Endothelial cell of umbilical vein (primary cell): ENCODE results near the gene ACP1. TPM values are rescaled to one million over a fixed set of nuclear protein-coding genes. Genes with fewer than 3 reads are reported as not detected.

Experiments
- BruUV-seq: library from RNA; stranded (reverse); fragments of 400-500 nt; replicated peaks from 2 replicates; lab custom pipeline; 2021; lab: Mats Ljungman, UMichigan
- CTCF ChIA-PET: fragments of 300-600, 350-600 bp; sonication (Branson Sonifier 250); formaldehyde crosslinking; loops from one replicate; lab custom pipeline; 2021; ENCODE audit warnings: antibody characterized with exemption, inconsistent platforms; lab: Charles Lee
- POLR2A ChIA-PET: fragments of 300-600, 350-600 bp; sonication (Branson Sonifier 250); formaldehyde crosslinking; loops from one replicate; lab custom pipeline; 2021; ENCODE audit warnings: antibody characterized with exemption, inconsistent platforms; lab: Charles Lee
- DNase-seq: peaks from one replicate; pipeline ENCODE4 v3.0.0-alpha.2; 2011; ENCODE audit warnings: low read depth, low spot score
- FAIRE-seq: peaks from 2 replicates; lab custom pipeline; 2011; peaks lifted over from hg19 to GRCh38; lab: Jason Lieb, UNC
- H2AFZ ChIP-seq: 2 replicates; pipeline ENCODE4 v1.6.0; 2012; ENCODE audit warnings: low read depth, low read length, control low read depth, inconsistent platforms
- H3K27ac ChIP-seq: 2 replicates; pipeline ENCODE4 v1.5.1; 2011; ENCODE audit warnings: low read depth, mild to moderate bottlenecking, control low read depth, low read length, moderate library complexity; ENCODE audit not compliant: insufficient read depth
- H3K27me3 ChIP-seq, 2 experiments: 2 replicates each; pipeline versions ENCODE4 v1.6.0 to v1.6.1; 2011; ENCODE audit warnings: low read length in 2 of 2, mixed read lengths in 1 of 2; ENCODE audit not compliant: control insufficient read depth in 2 of 2, insufficient read depth in 2 of 2
- H3K36me3 ChIP-seq, 2 experiments: 2 replicates in 1 of 2; 3 replicates in 1 of 2; pipeline ENCODE4 v1.5.1; 2011; ENCODE audit warnings: low read length in 2 of 2, mild to moderate bottlenecking in 1 of 2, moderate library complexity in 1 of 2; ENCODE audit not compliant: control insufficient read depth in 2 of 2, insufficient read depth in 2 of 2; ENCODE audit errors: extremely low read depth in 1 of 2
- H3K4me1 ChIP-seq: 3 replicates; pipeline ENCODE4 v1.5.1; 2011; ENCODE audit warnings: mild to moderate bottlenecking, low read length; ENCODE audit not compliant: control insufficient read depth, insufficient read depth; ENCODE audit errors: extremely low read depth
- H3K4me2 ChIP-seq: 2 replicates; pipeline ENCODE4 v1.6.1; 2011; ENCODE audit warnings: low read length, control low read depth, mixed read lengths; ENCODE audit not compliant: insufficient read depth
- H3K4me3 ChIP-seq, 3 experiments: fragments of 200-600 bp in 1 of 3; sonication (generic), shearing (Covaris generic) in 1 of 3; replicated peaks in 1 of 3; 2 replicates each; pipeline ENCODE4 v1.5.1; 2011 to 2016; ENCODE audit warnings: control low read depth in 3 of 3, low read length in 3 of 3, mild to moderate bottlenecking in 2 of 3, inconsistent platforms in 1 of 3, low read depth in 1 of 3, moderate library complexity in 1 of 3; ENCODE audit not compliant: insufficient read depth in 1 of 3
- H3K79me2 ChIP-seq: 2 replicates; pipeline ENCODE4 v1.6.0; 2012; ENCODE audit warnings: low read length, inconsistent platforms; ENCODE audit not compliant: control insufficient read depth, insufficient read depth
- H3K9ac ChIP-seq: replicated peaks from 2 replicates; pipeline ENCODE3; 2011; ENCODE audit warnings: low read length, control low read depth; ENCODE audit not compliant: insufficient read depth; ENCODE audit errors: extremely low read depth
- H3K9me1 ChIP-seq: replicated peaks from 3 replicates; pipeline ENCODE4 v1.6.0; 2011; ENCODE audit warnings: mild to moderate bottlenecking, low read length; ENCODE audit not compliant: control insufficient read depth, insufficient read depth; ENCODE audit errors: extremely low read depth
- H3K9me3 ChIP-seq: replicated peaks from 2 replicates; pipeline ENCODE4 v1.5.1; 2012; ENCODE audit warnings: low read length, inconsistent platforms; ENCODE audit not compliant: control insufficient read depth, insufficient read depth
- H4K20me1 ChIP-seq: replicated peaks from 2 replicates; pipeline ENCODE3; 2011; ENCODE audit warnings: mild to moderate bottlenecking, low read length; ENCODE audit not compliant: control insufficient read depth, insufficient read depth; ENCODE audit errors: extremely low read depth
- EZH2 ChIP-seq: IDR thresholded peaks from 2 replicates; pipeline ENCODE4 v1.6.1; 2012; ENCODE audit warnings: borderline replicate concordance, low read depth, mild to moderate bottlenecking, moderate library complexity, low read length, inconsistent platforms; ENCODE audit not compliant: severe bottlenecking
- FOS ChIP-seq: IDR thresholded peaks from 2 replicates; pipeline ENCODE4 v1.6.1; 2011; ENCODE audit warnings: mild to moderate bottlenecking, low read length, moderate library complexity, borderline replicate concordance; ENCODE audit not compliant: insufficient read depth
- GATA2 ChIP-seq: IDR thresholded peaks from 2 replicates; pipeline ENCODE4 v1.7.0; 2011; ENCODE audit warnings: low read depth, mild to moderate bottlenecking, moderate library complexity, mixed read lengths, low read length; ENCODE audit not compliant: insufficient read length, insufficient read depth
- JUN ChIP-seq: IDR thresholded peaks from 2 replicates; pipeline ENCODE4 v1.6.1; 2011; ENCODE audit warnings: borderline replicate concordance, low read depth; ENCODE audit not compliant: insufficient read length, insufficient read depth
- MAX ChIP-seq: IDR thresholded peaks from 2 replicates; pipeline ENCODE4 v1.6.1; 2011; ENCODE audit not compliant: insufficient read depth, insufficient read length
- MYC ChIP-seq: IDR thresholded peaks from one replicate; pipeline ENCODE4 v1.6.1; 2011; ENCODE audit warnings: mild to moderate bottlenecking, low read depth, low read length
- POLR2A ChIP-seq: IDR thresholded peaks from 2 replicates; pipeline ENCODE4 v1.6.1; 2012; ENCODE audit warnings: low read depth, mild to moderate bottlenecking, control low read depth, low read length
- POLR2AphosphoS5 ChIP-seq: IDR thresholded peaks from 2 replicates; pipeline ENCODE4 v1.6.1; 2012; ENCODE audit warnings: low read depth, mild to moderate bottlenecking, control low read depth, low read length, moderate library complexity; ENCODE audit not compliant: insufficient read depth
- dilution Hi-C: fragments of 300-500 bp; cut with MboI; formaldehyde crosslinking; loops from one replicate; pipeline ENCODE4 v1.15.0; 2019; ENCODE audit warnings: low sequenced_read_pairs; ENCODE audit not compliant: extremely low pct_ligation_motif_present
- intact Hi-C: fragments of 100-400 bp; cut with micrococcal nuclease; formaldehyde crosslinking; loops from one replicate; pipeline ENCODE4 v1.10.0; 2022
- polyA plus RNA-seq, 4 experiments: library from polyadenylated mRNA; depleted of rRNA in 3 of 4; stranded (reverse) in 3 of 4; unstranded in 1 of 4; fragments of >200 nt; gene quantifications; 2 replicates each; pipeline versions ENCODE4 v1.2.1 to v1.2.3, GENCODE V29; 2011 to 2012; ENCODE audit warnings: missing spikeins in 1 of 4
- total RNA-seq: library from RNA; stranded (reverse); gene quantifications from 2 replicates; pipeline ENCODE4 v1.2.3, GENCODE V29; 2021
- TF ChIP-seq, protein P1 (sequence below), 2 donors: IDR thresholded peaks; 1 replicate in 1 of 2; 2 replicates in 1 of 2; pipeline ENCODE4 v1.5.1; 2011; ENCODE audit warnings: low read length in 2 of 2, mild to moderate bottlenecking in 2 of 2, moderate library complexity in 2 of 2, control low read depth in 1 of 2, inconsistent platforms in 1 of 2, low read depth in 1 of 2; ENCODE audit not compliant: insufficient read depth in 1 of 2; ENCODE audit errors: extremely low read depth in 1 of 2

ACP1 gene
- total and polyA plus RNA-seq, 2 donors (not counting 3 experiments of a cell fraction or from before 2014, with no cell fraction given): 63.4 to 80.2 TPM

- Histone ChIP-seq H4K20me1 (peaks cover 2% of the 10 kb centered on the region), H3K36me3 (peaks cover 11 to 22% of the 10 kb centered on the region in 2 experiments), H2AFZ (no peak overlapping the region), H3K4me1 (no peaks in the 10 kb centered on the region), H3K9me1 (no peaks in the 10 kb centered on the region), H3K27me3 (peaks cover 0 to 4% of the 10 kb centered on the region in 2 experiments), H3K9ac (no peak overlapping the region), H3K27ac (no peak overlapping the region), H3K9me3 (no peaks in the 10 kb centered on the region), H3K79me2 (peaks cover 10% of the 10 kb centered on the region), H3K4me3 (no peak overlapping the region), H3K4me2 (no peak overlapping the region)
- intact Hi-C loops: no loop called here
- FAIRE-seq (no peak), DNase-seq (no peak)
- CTCF ChIA-PET: interaction anchor here (1.1 kb wide), 1 partner anchor 10 kb away, joined by 4 read pairs; no protein-coding TSS in a partner anchor
- POLR2A ChIA-PET: no interaction called here
- no peak for TF ChIP-seq FOS
- no peak for TF ChIP-seq JUN
- no peak for TF ChIP-seq MAX
- TF ChIP-seq EZH2: no peak
- no peak for TF ChIP-seq POLR2AphosphoS5
- TF ChIP-seq POLR2A: no peak
- no peak for TF ChIP-seq MYC
- TF ChIP-seq, protein P1, sequence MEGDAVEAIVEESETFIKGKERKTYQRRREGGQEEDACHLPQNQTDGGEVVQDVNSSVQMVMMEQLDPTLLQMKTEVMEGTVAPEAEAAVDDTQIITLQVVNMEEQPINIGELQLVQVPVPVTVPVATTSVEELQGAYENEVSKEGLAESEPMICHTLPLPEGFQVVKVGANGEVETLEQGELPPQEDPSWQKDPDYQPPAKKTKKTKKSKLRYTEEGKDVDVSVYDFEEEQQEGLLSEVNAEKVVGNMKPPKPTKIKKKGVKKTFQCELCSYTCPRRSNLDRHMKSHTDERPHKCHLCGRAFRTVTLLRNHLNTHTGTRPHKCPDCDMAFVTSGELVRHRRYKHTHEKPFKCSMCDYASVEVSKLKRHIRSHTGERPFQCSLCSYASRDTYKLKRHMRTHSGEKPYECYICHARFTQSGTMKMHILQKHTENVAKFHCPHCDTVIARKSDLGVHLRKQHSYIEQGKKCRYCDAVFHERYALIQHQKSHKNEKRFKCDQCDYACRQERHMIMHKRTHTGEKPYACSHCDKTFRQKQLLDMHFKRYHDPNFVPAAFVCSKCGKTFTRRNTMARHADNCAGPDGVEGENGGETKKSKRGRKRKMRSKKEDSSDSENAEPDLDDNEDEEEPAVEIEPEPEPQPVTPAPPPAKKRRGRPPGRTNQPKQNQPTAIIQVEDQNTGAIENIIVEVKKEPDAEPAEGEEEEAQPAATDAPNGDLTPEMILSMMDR (IDR thresholded peaks at IDR 0.05; ENCODE audit: extremely low read depth in 1 of 2, insufficient read depth in 1 of 2, low read depth in 1 of 2, low read length in 2 of 2): no peak
- no peak for TF ChIP-seq GATA2
- no TSS peak for BruUV-seq
- dilution Hi-C loops: no loop called here
These were observed 15.9 kb downstream of the ACP1 start for GRCh38 chr2:280650-281110.
